Neutrophil (primary cell): ENCODE data around the gene MAS1L.

Experiments used
- H3K27ac ChIP-seq: fragments of 200-600 bp; sonication (generic); 2 replicates; pipeline ENCODE4 v1.5.1; 2016; ENCODE audit warnings: mild to moderate bottlenecking, moderate library complexity
- H3K27me3 ChIP-seq: fragments of 200-600 bp; sonication (generic); 2 replicates; pipeline ENCODE4 v1.6.0; 2016; ENCODE audit warnings: mild to moderate bottlenecking
- H3K36me3 ChIP-seq: fragments of 200-600 bp; sonication (generic); 2 replicates; pipeline ENCODE4 v1.5.1; 2017
- H3K4me1 ChIP-seq, 2 experiments: fragments of 200-600 bp in 1 of 2; sonication (generic) in 1 of 2; 1 replicate in 1 of 2; 2 replicates in 1 of 2; pipeline versions ENCODE4 v1.5.1 to v1.6.1; 2013 to 2016; ENCODE audit warnings: low read depth in 1 of 2, low read length in 1 of 2, mild to moderate bottlenecking in 1 of 2, moderate library complexity in 1 of 2; ENCODE audit not compliant: control insufficient read depth in 1 of 2, insufficient read depth in 1 of 2
- H3K4me3 ChIP-seq, 2 experiments: fragments of 200-600 bp in 1 of 2; sonication (generic) in 1 of 2; 1 replicate in 1 of 2; 2 replicates in 1 of 2; pipeline ENCODE4 v1.5.1; 2013 to 2016; ENCODE audit warnings: low read depth in 1 of 2, low read length in 1 of 2, mild to moderate bottlenecking in 1 of 2, moderate library complexity in 1 of 2
- H3K9me3 ChIP-seq: fragments of 200-600 bp; sonication (generic); 2 replicates; pipeline ENCODE4 v1.5.1; 2016
- CTCF ChIP-seq: fragments of 200-600 bp; sonication (generic); IDR thresholded peaks from 2 replicates; pipeline ENCODE4 v1.5.1; 2016; ENCODE audit warnings: antibody characterized with exemption

MAS1L gene

DNA sequence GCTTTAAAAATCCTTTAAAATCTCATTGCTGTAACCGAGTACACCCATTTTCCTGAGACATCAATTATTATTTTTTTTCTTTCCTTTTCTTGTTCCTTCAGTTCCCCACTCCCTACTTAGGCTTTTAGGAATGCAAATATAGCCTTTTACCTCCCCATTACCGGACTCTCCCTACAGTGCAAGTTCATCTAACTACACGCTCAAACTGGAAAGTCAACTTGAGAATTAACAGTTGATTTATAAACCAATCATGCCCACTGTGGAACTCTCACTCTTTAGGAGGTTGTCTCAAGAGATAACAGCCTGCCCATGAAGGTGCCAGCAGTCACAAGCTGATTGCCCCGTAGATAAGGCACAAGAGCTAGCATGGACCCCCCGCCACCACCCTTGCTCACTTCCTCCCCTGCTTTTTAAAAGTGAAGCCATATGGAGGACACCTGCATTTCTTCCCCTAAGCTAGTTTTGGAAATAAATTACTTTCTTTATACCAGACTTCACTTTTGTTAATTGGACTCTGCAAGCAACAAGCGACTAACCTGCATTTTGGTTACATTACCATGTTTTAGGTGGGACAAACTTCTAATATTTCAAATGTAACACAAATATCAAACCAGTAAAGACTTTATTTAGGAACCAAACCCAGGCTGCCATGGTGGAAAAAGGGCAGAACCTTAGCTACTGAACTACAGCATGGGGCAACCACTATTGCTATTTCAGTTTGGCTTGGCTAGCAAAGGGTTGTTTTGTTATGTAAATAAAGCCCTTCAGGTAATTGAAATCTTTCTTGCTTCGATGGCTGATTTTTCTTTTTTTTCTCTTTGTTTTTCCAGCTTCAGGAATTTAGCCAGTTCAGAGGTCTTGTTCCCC, 36.9 kb upstream of the MAS1L start:
- no peaks in the 10 kb centered on the region for H3K36me3 ChIP-seq
- TF ChIP-seq CTCF, result no peak
- no peaks in the 10 kb centered on the region for H3K4me1 ChIP-seq
- peaks cover 5% of the 10 kb centered on the region for H3K27me3 ChIP-seq
- no peak overlapping the region for H3K27ac ChIP-seq
- H3K4me3 ChIP-seq, result no peak overlapping the region
- no peaks in the 10 kb centered on the region for H3K9me3 ChIP-seq

- Histone ChIP-seq H3K27ac (no peak overlapping the region), H3K4me1 (no peaks in the 10 kb centered on the region), H3K36me3 (no peaks in the 10 kb centered on the region), H3K4me3 (no peak overlapping the region), H3K27me3 (peaks cover 5% of the 10 kb centered on the region), H3K9me3 (no peaks in the 10 kb centered on the region)
- TF ChIP-seq CTCF, result no peak
Observed at GRCh38 chr6:29524044-29524443, 36.3 kb upstream of the MAS1L start.

DNA sequence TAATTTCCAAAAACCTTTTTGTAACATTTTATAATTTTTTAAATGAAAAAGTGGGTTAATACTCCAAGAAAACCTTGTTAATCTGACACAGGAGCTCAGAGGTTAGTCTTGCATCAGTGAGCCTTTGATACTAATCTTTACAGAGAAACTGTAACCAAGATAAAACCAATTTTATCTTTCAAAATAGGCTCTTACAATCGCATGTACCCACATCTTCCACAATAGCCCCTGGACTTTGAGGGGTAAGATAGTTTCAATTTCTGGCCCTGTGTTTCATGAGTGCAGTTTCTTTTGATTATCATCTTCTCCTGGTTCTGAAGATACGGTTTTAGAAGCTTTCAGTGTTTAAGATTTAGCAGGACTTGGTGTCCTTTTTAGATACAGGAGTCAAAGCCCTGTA, 34.5 kb upstream of the MAS1L start:
- Histone ChIP-seq H3K4me3 (no peak overlapping the region), H3K4me1 (no peaks in the 10 kb centered on the region), H3K36me3 (no peaks in the 10 kb centered on the region), H3K27me3 (peaks cover 5% of the 10 kb centered on the region), H3K27ac (no peak overlapping the region), H3K9me3 (no peaks in the 10 kb centered on the region)
- TF ChIP-seq CTCF, result no peak

DNA sequence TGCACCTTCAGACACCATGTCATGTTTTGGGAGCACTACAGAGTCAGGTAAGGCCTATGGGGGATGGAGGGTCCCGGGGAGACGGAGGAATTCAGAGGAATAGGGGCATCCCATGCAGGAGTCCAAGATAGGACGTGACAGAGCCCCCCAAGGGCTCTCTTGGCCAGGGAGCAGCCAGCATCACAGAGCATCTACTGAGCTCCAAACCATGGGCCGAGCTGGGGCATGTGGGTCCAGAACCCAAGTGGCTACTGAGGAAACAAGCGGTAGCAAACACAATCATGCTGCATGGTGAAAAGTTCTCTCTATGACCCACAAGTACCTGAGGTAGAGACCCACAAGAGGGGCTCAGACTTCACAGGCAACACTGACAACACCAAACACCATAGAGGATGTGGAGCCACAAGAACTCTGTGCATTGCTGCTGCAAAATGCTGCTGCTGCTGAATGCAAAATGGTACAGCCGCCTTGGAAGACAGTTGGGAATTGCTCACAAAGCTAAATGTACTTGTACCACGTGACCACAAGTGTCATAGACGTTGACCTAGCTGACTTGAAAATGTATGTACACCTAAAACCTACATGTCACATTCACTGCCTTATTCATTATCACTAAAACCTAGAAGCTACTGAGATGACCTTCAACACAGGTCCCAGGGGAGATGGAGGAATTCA, 33.4 kb upstream of the MAS1L start:
- Histone ChIP-seq H3K9me3 (no peaks in the 10 kb centered on the region), H3K4me1 (no peaks in the 10 kb centered on the region), H3K27ac (no peak overlapping the region), H3K27me3 (peaks cover 12% of the 10 kb centered on the region), H3K4me3 (no peak overlapping the region), H3K36me3 (no peaks in the 10 kb centered on the region)
- no peak for TF ChIP-seq CTCF

DNA sequence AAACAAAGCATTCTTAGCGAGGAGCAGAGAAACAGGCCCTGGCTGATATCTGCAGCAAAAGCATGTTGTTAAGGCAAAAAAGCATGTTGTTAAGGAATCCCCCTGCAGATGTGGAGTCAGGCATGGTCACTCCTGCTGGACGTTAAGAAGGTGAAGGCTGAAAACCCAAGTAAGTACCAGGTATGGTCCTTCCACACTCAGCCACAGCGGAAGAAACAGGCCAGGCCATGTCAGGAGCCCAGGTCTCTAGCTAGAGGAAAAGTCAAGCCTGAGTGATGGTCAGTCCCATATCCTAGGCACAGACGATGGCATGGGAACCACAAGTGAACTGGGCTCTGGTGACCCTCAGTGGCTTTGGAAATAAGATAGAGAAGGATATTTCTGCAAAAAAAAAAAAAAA, 32.5 kb upstream of the MAS1L start:
- H3K4me3 ChIP-seq, result no peak overlapping the region
- no peaks in the 10 kb centered on the region for H3K9me3 ChIP-seq
- peaks cover 12% of the 10 kb centered on the region for H3K27me3 ChIP-seq
- no peak overlapping the region for H3K27ac ChIP-seq
- H3K36me3 ChIP-seq, result no peaks in the 10 kb centered on the region
- TF ChIP-seq CTCF, result no peak
- H3K4me1 ChIP-seq, result no peaks in the 10 kb centered on the region
